VCaP (cell line): Measurements from ENCODE around the gene ORC6.

Source experiments
- H3K27ac ChIP-seq: fragments of 450-650 bp; 2 replicates; pipeline ENCODE4 v1.5.1; 2017
- CTCF ChIP-seq: fragments of 450-650 bp; conservative IDR thresholded peaks from 2 replicates; pipeline ENCODE4 v1.5.1; 2017; ENCODE audit warnings: mild to moderate bottlenecking, moderate library complexity

Gene ORC6

GRCh38 chr16:46690281-46691178, 1.1 kb downstream of the ORC6 start:
- peak; percentile 21 for TF ChIP-seq CTCF
- H3K27ac ChIP-seq, result peak overlapping the region; percentile 75

- no peak overlapping the region for H3K27ac ChIP-seq
- TF ChIP-seq CTCF, result no peak
Observed at GRCh38 chr16:46691726-46692125, 2.3 kb downstream of the ORC6 start.

GRCh38 chr16:46693598-46693997, 4.1 kb downstream of the ORC6 start:
- no peak overlapping the region for H3K27ac ChIP-seq
- no peak for TF ChIP-seq CTCF

GRCh38 chr16:46695937-46696336, 6.5 kb downstream of the ORC6 start:
- H3K27ac ChIP-seq, result no peak overlapping the region
- no peak for TF ChIP-seq CTCF

- no peak overlapping the region for H3K27ac ChIP-seq
- no peak for TF ChIP-seq CTCF
Observed at GRCh38 chr16:46696957-46697356, 7.5 kb downstream of the ORC6 start.

GRCh38 chr16:46700048-46700447, 10.6 kb downstream of the ORC6 start:
- no peak overlapping the region for H3K27ac ChIP-seq
- TF ChIP-seq CTCF, result no peak

- no peak for TF ChIP-seq CTCF
Observed at GRCh38 chr16:46701615-46702014, 12.2 kb downstream of the ORC6 start.

More at GRCh38 chr16:46701615-46702014, 12.2 kb downstream of the ORC6 start:
- H3K27ac ChIP-seq, result no peak overlapping the region
